SK-N-MC (cell line): Measurements from ENCODE around the gene FGF23.

Experiments
- DNase-seq: peaks from one replicate; pipeline ENCODE4 v3.0.0-alpha.2; 2011; ENCODE audit warnings: low read depth, low spot score
- H3K27ac ChIP-seq: fragments of 200-600 bp; sonication (generic); 2 replicates; pipeline ENCODE4 v1.5.1; 2016; ENCODE audit warnings: mixed run types
- H3K36me3 ChIP-seq: fragments of 200-600 bp; sonication (generic); 2 replicates; pipeline ENCODE4 v1.6.1; 2017; ENCODE audit warnings: antibody characterized with exemption, low read length, mixed read lengths; ENCODE audit not compliant: insufficient read depth
- H3K4me3 ChIP-seq: fragments of 200-600 bp; sonication (generic); 2 replicates; pipeline ENCODE4 v1.5.1; 2016
- H3K9ac ChIP-seq: fragments of 200-600 bp; sonication (generic); 2 replicates; pipeline ENCODE4 v1.8.0; 2017; ENCODE audit warnings: mixed run types, mixed read lengths; ENCODE audit not compliant: insufficient read length
- H3K9me3 ChIP-seq: fragments of 200-600 bp; sonication (generic); 2 replicates; pipeline ENCODE4 v1.6.1; 2017; ENCODE audit warnings: low read depth, mild to moderate bottlenecking, antibody characterized with exemption, low read length, moderate library complexity, mixed read lengths
- EZH2 ChIP-seq: fragments of 200-600 bp; sonication (generic); IDR thresholded peaks from one replicate; pipeline ENCODE4 v1.6.1; 2017; ENCODE audit warnings: antibody characterized with exemption
- FOXP2 ChIP-seq: optimal IDR thresholded peaks from 2 replicates; pipeline ENCODE3; 2011; ENCODE audit warnings: mild to moderate bottlenecking, moderate library complexity; ENCODE audit not compliant: insufficient read depth; ENCODE audit errors: extremely low read length, control extremely low read depth
- POLR2AphosphoS5 ChIP-seq: IDR thresholded peaks from 2 replicates; pipeline ENCODE4 v1.6.1; 2012; ENCODE audit warnings: mild to moderate bottlenecking, low read depth, low read length, borderline replicate concordance

Gene FGF23

GRCh38 chr12:4379405-4379804, at the start of gene FGF23:
Gene FGF23, minus strand, starts transcription at chr12:4379712. Its CDS starts 130 bp downstream, at chr12:4379582.
- TF ChIP-seq POLR2AphosphoS5 (no peak), EZH2 (no peak), FOXP2 (no peak)
- Histone ChIP-seq H3K36me3 (no peaks in the 10 kb centered on the region), H3K9me3 (no peaks in the 10 kb centered on the region), H3K9ac (no peak within 1 kb of the TSS), H3K4me3 (no peak within 1 kb of the TSS), H3K27ac (no peak within 1 kb of the TSS)
- DNase-seq: no peak

DNA sequence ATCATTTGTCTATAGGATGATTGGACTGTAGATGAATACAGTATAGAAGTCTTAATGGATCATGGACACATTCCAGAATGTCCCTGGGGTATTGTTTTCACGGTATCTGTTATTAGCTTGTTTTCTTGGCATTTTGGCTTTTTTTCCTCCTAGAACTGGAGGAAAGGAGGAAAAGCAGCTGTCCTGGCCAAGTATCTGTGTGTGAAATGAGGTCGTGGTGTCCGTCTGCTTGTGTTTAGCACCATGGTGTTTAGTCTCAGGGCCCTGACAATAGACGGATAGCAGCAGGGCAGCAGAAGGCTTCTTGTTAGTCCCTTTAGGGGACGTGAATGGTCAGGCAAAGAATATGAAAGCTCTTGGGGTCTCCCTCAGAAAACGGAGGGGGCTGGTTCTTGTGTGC, 44.9 kb upstream of the FGF23 start:
- no peak overlapping the region for H3K9ac ChIP-seq
- DNase-seq: no peak
- H3K4me3 ChIP-seq: no peak overlapping the region
- H3K36me3 ChIP-seq: no peaks in the 10 kb centered on the region
- TF ChIP-seq FOXP2 (no peak), POLR2AphosphoS5 (no peak), EZH2 (no peak)
- H3K9me3 ChIP-seq: no peaks in the 10 kb centered on the region
- H3K27ac ChIP-seq: no peak overlapping the region

DNA sequence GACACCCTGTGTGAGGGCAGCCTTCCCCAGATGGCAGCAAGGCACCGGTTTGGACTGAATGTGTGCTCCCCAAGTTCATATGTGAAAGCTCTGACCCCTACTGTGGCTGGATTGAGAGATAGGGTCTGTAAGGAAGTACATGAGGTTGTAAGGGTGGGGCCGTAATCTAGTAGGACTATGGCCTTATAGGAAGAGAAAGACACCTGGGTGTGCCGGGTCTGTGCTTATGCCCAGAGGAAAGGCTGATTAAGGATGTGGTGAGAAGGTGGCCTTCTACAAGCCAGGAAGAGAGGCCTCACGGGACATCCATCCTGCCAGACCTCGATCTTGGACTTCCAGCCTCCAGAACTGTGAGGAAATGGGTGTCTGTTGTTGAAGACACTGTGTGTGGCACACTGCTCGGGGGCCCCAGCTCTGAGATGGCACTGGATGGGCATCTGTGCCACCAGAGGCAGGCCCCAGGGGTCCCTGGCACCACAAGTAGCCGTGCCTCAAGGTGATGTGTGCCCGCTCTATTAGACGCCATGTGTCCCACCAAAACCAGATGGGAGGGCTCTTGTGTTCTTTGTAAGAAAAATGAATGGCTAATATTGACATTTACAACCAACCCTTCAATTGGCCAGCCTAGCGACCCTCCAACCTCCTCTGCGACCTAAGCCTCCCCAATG, 44.1 kb upstream of the FGF23 start:
- H3K27ac ChIP-seq: no peak overlapping the region
- no peaks in the 10 kb centered on the region for H3K36me3 ChIP-seq
- H3K9ac ChIP-seq: no peak overlapping the region
- no peak for DNase-seq
- H3K4me3 ChIP-seq: no peak overlapping the region
- TF ChIP-seq FOXP2 (no peak), EZH2 (no peak), POLR2AphosphoS5 (no peak)
- no peaks in the 10 kb centered on the region for H3K9me3 ChIP-seq

DNA sequence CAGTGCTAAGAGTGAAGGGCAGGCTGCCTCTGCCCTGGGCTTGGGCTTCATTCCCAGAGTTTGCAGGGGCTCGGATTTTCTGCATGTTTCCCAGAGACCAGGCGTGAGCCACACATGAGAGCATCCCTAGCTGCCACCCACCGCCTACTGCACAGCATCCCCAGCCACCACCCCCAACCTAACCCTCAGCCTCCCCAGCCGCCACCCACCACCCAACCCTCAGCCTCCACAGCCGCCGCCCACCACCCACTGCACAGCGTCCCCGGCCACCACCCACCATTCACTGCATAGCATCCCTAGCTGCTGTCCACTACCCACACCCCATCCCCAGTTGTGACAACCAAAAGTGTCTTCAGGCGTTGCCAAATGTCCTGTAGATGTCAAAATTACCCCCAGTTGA, 43.5 kb upstream of the FGF23 start:
- no peak overlapping the region for H3K27ac ChIP-seq
- no peak overlapping the region for H3K9ac ChIP-seq
- H3K36me3 ChIP-seq: no peaks in the 10 kb centered on the region
- no peaks in the 10 kb centered on the region for H3K9me3 ChIP-seq
- no peak for DNase-seq
- no peak overlapping the region for H3K4me3 ChIP-seq
- TF ChIP-seq FOXP2 (no peak), EZH2 (no peak), POLR2AphosphoS5 (no peak)

DNA sequence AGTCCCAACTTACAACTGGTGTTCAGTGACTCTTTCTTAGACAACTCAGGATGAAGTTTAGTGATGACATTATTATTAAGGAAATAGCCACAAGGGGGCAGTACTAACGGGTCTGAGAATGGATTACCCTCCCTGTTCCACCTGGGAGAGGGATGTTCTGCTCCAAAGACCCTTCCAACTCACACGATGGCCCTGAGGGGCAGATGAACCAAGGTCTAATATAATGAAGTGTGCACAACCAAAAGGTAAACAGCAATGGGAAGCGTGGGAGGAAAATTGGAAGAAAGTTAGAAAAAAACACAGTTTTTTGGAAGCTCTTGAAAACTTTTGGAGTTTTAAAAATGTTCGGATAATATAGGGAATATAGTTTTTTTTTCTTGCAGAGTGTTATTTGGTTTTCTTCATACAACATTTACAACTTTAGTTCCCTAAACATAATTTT, 42.1 kb upstream of the FGF23 start:
- no peak for DNase-seq
- H3K36me3 ChIP-seq: no peaks in the 10 kb centered on the region
- H3K27ac ChIP-seq: no peak overlapping the region
- no peaks in the 10 kb centered on the region for H3K9me3 ChIP-seq
- no peak overlapping the region for H3K9ac ChIP-seq
- TF ChIP-seq POLR2AphosphoS5 (no peak), EZH2 (no peak), FOXP2 (no peak)
- no peak overlapping the region for H3K4me3 ChIP-seq

DNA sequence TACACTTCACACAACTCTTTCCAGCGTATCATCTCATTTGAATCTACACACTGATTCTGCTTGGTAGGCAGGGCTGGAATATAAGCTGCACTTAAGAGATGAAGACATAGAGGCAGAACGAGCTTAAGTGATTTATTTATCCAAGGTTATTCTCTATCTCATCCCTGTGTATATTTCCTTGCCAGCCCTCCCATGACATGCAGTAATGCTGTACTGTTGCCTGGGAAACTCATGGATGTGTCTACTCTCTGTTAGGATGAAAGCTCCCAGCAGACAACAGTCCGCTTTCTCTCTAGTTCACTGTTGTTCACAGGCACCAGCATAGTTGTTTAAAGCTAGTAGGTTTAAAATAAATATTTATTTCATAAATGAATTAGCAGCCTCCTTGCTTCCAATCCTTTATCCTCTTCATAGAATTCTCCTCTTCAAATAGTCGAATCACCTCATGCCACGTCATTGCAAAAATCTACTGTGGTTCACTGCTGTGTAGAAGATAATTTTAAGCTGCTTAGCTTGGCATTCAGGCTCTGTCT, 40.7 kb upstream of the FGF23 start:
- Histone ChIP-seq H3K9me3 (no peaks in the 10 kb centered on the region), H3K4me3 (no peak overlapping the region), H3K36me3 (no peaks in the 10 kb centered on the region), H3K27ac (no peak overlapping the region), H3K9ac (no peak overlapping the region)
- DNase-seq: no peak
- TF ChIP-seq POLR2AphosphoS5 (no peak), EZH2 (no peak), FOXP2 (no peak)

- no peak for DNase-seq
- Histone ChIP-seq H3K9ac (no peak overlapping the region), H3K36me3 (no peaks in the 10 kb centered on the region), H3K27ac (no peak overlapping the region), H3K4me3 (no peak overlapping the region), H3K9me3 (no peaks in the 10 kb centered on the region)
- TF ChIP-seq FOXP2: no peak
- no peak for TF ChIP-seq EZH2
- no peak for TF ChIP-seq POLR2AphosphoS5
Measured at GRCh38 chr12:4418913-4419312, 39.4 kb upstream of the FGF23 start.

DNA sequence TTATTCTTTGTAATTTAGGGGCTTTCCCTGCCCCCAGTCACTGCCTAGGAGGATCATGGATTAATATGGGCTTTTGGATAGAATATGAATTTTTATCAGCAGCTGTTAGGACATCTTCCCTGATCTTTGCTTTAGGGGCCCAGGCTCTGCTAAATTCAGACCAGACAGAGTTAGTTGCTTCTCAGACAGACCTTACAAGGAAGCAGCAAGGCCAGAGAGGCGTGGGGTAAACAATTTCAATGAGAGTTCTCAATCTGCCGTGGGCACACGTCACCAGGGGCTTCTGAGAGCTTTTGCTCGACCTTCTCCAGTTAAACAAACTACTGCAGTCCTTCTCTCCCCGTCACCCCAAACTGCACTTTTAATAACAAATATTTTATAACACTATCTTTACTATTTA, 38.4 kb upstream of the FGF23 start:
- Histone ChIP-seq H3K9ac (no peak overlapping the region), H3K27ac (no peak overlapping the region), H3K36me3 (no peaks in the 10 kb centered on the region), H3K9me3 (no peaks in the 10 kb centered on the region), H3K4me3 (no peak overlapping the region)
- TF ChIP-seq FOXP2 (no peak), EZH2 (no peak), POLR2AphosphoS5 (no peak)
- DNase-seq: no peak

DNA sequence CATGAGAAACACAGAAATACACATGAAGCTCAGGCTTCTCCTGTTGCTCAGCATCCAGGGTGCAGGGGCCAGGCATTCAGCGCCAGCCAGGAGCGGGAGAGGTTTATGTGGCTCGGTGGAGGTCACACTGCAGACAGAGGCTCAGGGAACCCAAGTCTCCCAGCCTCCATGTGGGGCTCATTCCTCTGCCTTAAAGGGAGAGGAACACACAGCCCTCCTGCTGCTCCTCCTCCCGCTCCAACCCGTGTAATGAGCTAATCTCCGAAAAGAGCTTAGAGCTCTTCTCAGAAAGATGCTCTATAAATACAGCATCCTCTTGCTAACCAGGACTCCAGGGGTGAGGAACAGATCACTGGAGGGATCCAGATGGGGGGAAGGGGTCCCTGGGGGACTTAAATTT, 37.9 kb upstream of the FGF23 start:
- Histone ChIP-seq H3K4me3 (no peak overlapping the region), H3K9ac (no peak overlapping the region), H3K9me3 (no peaks in the 10 kb centered on the region), H3K27ac (no peak overlapping the region), H3K36me3 (no peaks in the 10 kb centered on the region)
- DNase-seq: no peak
- TF ChIP-seq FOXP2 (no peak), POLR2AphosphoS5 (no peak), EZH2 (no peak)
